GM21825 (cell line): ENCODE results near the gene PSMG1.
A peak's percentile ranks its signal among the peaks of the same experiment; 100 is the strongest.
"Not testable (repeated sequence)": the region's sequence is repeated elsewhere in the genome, so short reads cannot be mapped to it uniquely, and the experiment has no call there.

Experiments
- ATAC-seq: cut with Tn5 transposase; IDR thresholded peaks from one replicate; pipeline ENCODE4 v1.9.1; 2021; ENCODE audit warnings: mild to moderate bottlenecking, moderate library complexity; ENCODE audit not compliant: unreplicated experiment

The PSMG1 gene

GRCh38 chr21:39183272-39184049, at the start of gene PSMG1:
TSS of gene PSMG1 (minus strand) at chr21:39183451. CDS start at chr21:39183385, 66 bp downstream.
- ATAC-seq: peak; percentile 79

- no peak for ATAC-seq
These were observed 49.6 kb upstream of the PSMG1 start for GRCh38 chr21:39232861-39233291.

GRCh38 chr21:39224930-39225329, 41.7 kb upstream of the PSMG1 start:
- ATAC-seq: no peak

GRCh38 chr21:39221997-39222486, 38.8 kb upstream of the PSMG1 start:
- no peak for ATAC-seq

GRCh38 chr21:39221282-39221996, 38.2 kb upstream of the PSMG1 start:
- no peak for ATAC-seq

- not testable (repeated sequence) for ATAC-seq
These were observed 37.6 kb upstream of the PSMG1 start for GRCh38 chr21:39220875-39221274.

GRCh38 chr21:39220150-39220549, 36.9 kb upstream of the PSMG1 start:
- ATAC-seq: no peak

GRCh38 chr21:39218082-39218409, 34.8 kb upstream of the PSMG1 start:
- no peak for ATAC-seq

GRCh38 chr21:39217356-39218081, 34.3 kb upstream of the PSMG1 start:
- ATAC-seq: no peak

GRCh38 chr21:39216290-39216689, 33.0 kb upstream of the PSMG1 start:
- no peak for ATAC-seq

GRCh38 chr21:39215078-39215477, 31.8 kb upstream of the PSMG1 start:
- no peak for ATAC-seq

GRCh38 chr21:39209334-39209688, 26.1 kb upstream of the PSMG1 start:
- no peak for ATAC-seq

GRCh38 chr21:39208624-39209333, 25.5 kb upstream of the PSMG1 start:
- ATAC-seq: no peak

GRCh38 chr21:39204134-39204533, 20.9 kb upstream of the PSMG1 start:
- no peak for ATAC-seq

- ATAC-seq: no peak
These were observed 15.5 kb upstream of the PSMG1 start for GRCh38 chr21:39198800-39199199.

GRCh38 chr21:39197448-39198233, 14.4 kb upstream of the PSMG1 start:
- no peak for ATAC-seq

- ATAC-seq: no peak
These were observed 13.6 kb upstream of the PSMG1 start for GRCh38 chr21:39196838-39197237.

- ATAC-seq: no peak
These were observed 13.1 kb upstream of the PSMG1 start for GRCh38 chr21:39196310-39196709.

- ATAC-seq: no peak
These were observed 10.1 kb upstream of the PSMG1 start for GRCh38 chr21:39193380-39193779.
